CD4-positive, CD25-positive, alpha-beta regulatory T cell (primary cell): ENCODE measurements around the gene KRTAP10-3. TPM values are rescaled to one million over a fixed set of nuclear protein-coding genes. Genes with fewer than 3 reads are reported as not detected.
"Not testable (repeated sequence)": the region's sequence is repeated elsewhere in the genome, so short reads cannot be mapped to it uniquely, and the experiment has no call there.

Source experiments
- ATAC-seq, 2 donors: fragments of 150-1000 bp; cut with Tn5 transposase; one replicate each; pipeline ENCODE4 v1.10.0; 2021; ENCODE audit warnings: low read depth in 2 of 2, moderate number of reproducible peaks in 2 of 2, moderate library complexity in 1 of 2
- DNase-seq, 3 donors: peaks; one replicate each; pipeline versions ENCODE4 v3.0.0 to v3.0.0-alpha.2; 2012 to 2022; ENCODE audit warnings: mixed read lengths in 1 of 3
- H3K27ac ChIP-seq: one replicate; pipeline ENCODE4 v1.7.0; 2013; ENCODE audit warnings: mild to moderate bottlenecking, low read length; ENCODE audit not compliant: insufficient read depth, poor library complexity, severe bottlenecking
- H3K27me3 ChIP-seq: one replicate; pipeline ENCODE4 v1.7.0; 2013; ENCODE audit warnings: low read length; ENCODE audit not compliant: control insufficient read depth, insufficient read depth
- H3K36me3 ChIP-seq: one replicate; pipeline ENCODE4 v1.7.0; 2013; ENCODE audit warnings: mild to moderate bottlenecking, low read length, moderate library complexity; ENCODE audit not compliant: control insufficient read depth, insufficient read depth
- H3K4me1 ChIP-seq: 2 replicates; pipeline ENCODE4 v1.7.0; 2013; ENCODE audit warnings: mild to moderate bottlenecking, low read length; ENCODE audit not compliant: insufficient read depth, control insufficient read depth, poor library complexity, severe bottlenecking
- H3K4me3 ChIP-seq: one replicate; pipeline ENCODE4 v1.7.0; 2013; ENCODE audit warnings: low read depth, mild to moderate bottlenecking, low read length, moderate library complexity
- H3K9me3 ChIP-seq, 2 experiments: 1 replicate in 1 of 2; 2 replicates in 1 of 2; pipeline ENCODE4 v1.7.0; 2013; ENCODE audit warnings: low read length in 2 of 2, mild to moderate bottlenecking in 1 of 2, moderate library complexity in 1 of 2; ENCODE audit not compliant: control insufficient read depth in 2 of 2
- H3K27ac Mint-ChIP-seq, 3 donors: one replicate each; pipeline ENCODE4 v1.8.0; 2020 to 2022; ENCODE audit warnings: mild to moderate bottlenecking in 3 of 3, mixed read lengths in 3 of 3, moderate library complexity in 2 of 3
- H3K27me3 Mint-ChIP-seq: one replicate; pipeline ENCODE4 v1.8.0; 2022; ENCODE audit warnings: mild to moderate bottlenecking, mixed read lengths
- H3K36me3 Mint-ChIP-seq: one replicate; pipeline ENCODE4 v1.8.0; 2020; ENCODE audit warnings: mixed read lengths
- H3K4me1 Mint-ChIP-seq, 4 donors: one replicate each; pipeline ENCODE4 v1.8.0; 2020 to 2022; ENCODE audit warnings: mixed read lengths in 4 of 4, mild to moderate bottlenecking in 1 of 4
- H3K4me3 Mint-ChIP-seq, 4 donors: one replicate each; pipeline ENCODE4 v1.8.0; 2020 to 2022; ENCODE audit warnings: mild to moderate bottlenecking in 4 of 4, mixed read lengths in 4 of 4, moderate library complexity in 3 of 4
- H3K9me3 Mint-ChIP-seq, 7 donors: one replicate each; pipeline ENCODE4 v1.8.0; 2020 to 2022; ENCODE audit warnings: mixed read lengths in 7 of 7, mild to moderate bottlenecking in 3 of 7, moderate library complexity in 2 of 7
- polyA plus RNA-seq, 4 donors: library from polyadenylated mRNA; unstranded; fragments of 300-500 nt; fragmentation: Illumina TruSeq; gene quantifications; one replicate each; pipeline ENCODE4 v1.2.3, GENCODE V29; 2021
- total RNA-seq: library from RNA; stranded (reverse); gene quantifications from one replicate; pipeline ENCODE4 v1.2.3, GENCODE V29; 2022

KRTAP10-3 gene
- total and polyA plus RNA-seq, 5 donors from 2014 or later = not detected

- H3K4me3 ChIP-seq = no peak overlapping the region
- DNase-seq = no peak
- H3K9me3 Mint-ChIP-seq = peaks cover 0 to 22% (median 7%) of the 10 kb centered on the region in 7 donors
- ATAC-seq = no peak
- H3K9me3 ChIP-seq = peaks cover 0 to 3% of the 10 kb centered on the region in 2 experiments
- no peak overlapping the region for H3K27ac Mint-ChIP-seq
- H3K27me3 ChIP-seq = no peaks in the 10 kb centered on the region
- no peak overlapping the region for H3K27ac ChIP-seq
- H3K4me1 Mint-ChIP-seq = no peaks in the 10 kb centered on the region
- no peak overlapping the region for H3K4me3 Mint-ChIP-seq
- no peaks in the 10 kb centered on the region for H3K36me3 ChIP-seq
- peaks cover 6% of the 10 kb centered on the region for H3K36me3 Mint-ChIP-seq
- no peaks in the 10 kb centered on the region for H3K4me1 ChIP-seq
- no peaks in the 10 kb centered on the region for H3K27me3 Mint-ChIP-seq
Observed at GRCh38 chr21:44556879-44557278, 1.7 kb downstream of the KRTAP10-3 start.

- no peaks in the 10 kb centered on the region for H3K27me3 Mint-ChIP-seq
- DNase-seq = no peak
- no peaks in the 10 kb centered on the region for H3K27me3 ChIP-seq
- H3K9me3 ChIP-seq = peaks cover 0 to 3% of the 10 kb centered on the region in 2 experiments
- no peaks in the 10 kb centered on the region for H3K36me3 ChIP-seq
- ATAC-seq = no peak
- no peaks in the 10 kb centered on the region for H3K4me1 ChIP-seq
- no peaks in the 10 kb centered on the region for H3K4me1 Mint-ChIP-seq
- no peak overlapping the region for H3K4me3 ChIP-seq
- H3K36me3 Mint-ChIP-seq = peaks cover 5% of the 10 kb centered on the region
- H3K4me3 Mint-ChIP-seq = no peak overlapping the region
- H3K27ac Mint-ChIP-seq = no peak overlapping the region
- peaks cover 0 to 13% (median 3%) of the 10 kb centered on the region in 7 donors for H3K9me3 Mint-ChIP-seq
- H3K27ac ChIP-seq = no peak overlapping the region
Observed at GRCh38 chr21:44555200-44555875, 3.3 kb downstream of the KRTAP10-3 start.

GRCh38 chr21:44552681-44553080 lies 5.9 kb downstream of the KRTAP10-3 start:
- Histone ChIP-seq H3K27ac (no peak overlapping the region), H3K27me3 (no peaks in the 10 kb centered on the region), H3K4me3 (no peak overlapping the region), H3K4me1 (peaks cover 7% of the 10 kb centered on the region), H3K36me3 (no peaks in the 10 kb centered on the region), H3K9me3 (no peaks in the 10 kb centered on the region)
- Mint-ChIP-seq H3K4me1 (peaks cover 2 to 20% (median 9%) of the 10 kb centered on the region in 4 donors), H3K27ac (no peak overlapping the region), H3K27me3 (peaks cover 2% of the 10 kb centered on the region), H3K4me3 (no peak overlapping the region), H3K9me3 (peaks cover 0 to 13% (median 4%) of the 10 kb centered on the region in 7 donors), H3K36me3 (peaks cover 12% of the 10 kb centered on the region)
- DNase-seq (no peak), ATAC-seq (no peak)

GRCh38 chr21:44552136-44552535 lies 6.5 kb downstream of the KRTAP10-3 start:
- no peak for DNase-seq
- ATAC-seq = no peak
- H3K4me3 Mint-ChIP-seq = no peak overlapping the region
- peaks cover 0 to 19% (median 5%) of the 10 kb centered on the region in 7 donors for H3K9me3 Mint-ChIP-seq
- no peaks in the 10 kb centered on the region for H3K9me3 ChIP-seq
- no peak overlapping the region for H3K27ac Mint-ChIP-seq
- H3K4me1 Mint-ChIP-seq = peaks cover 7 to 26% (median 14%) of the 10 kb centered on the region in 4 donors
- H3K27me3 ChIP-seq = no peaks in the 10 kb centered on the region
- H3K4me3 ChIP-seq = no peak overlapping the region
- peaks cover 7% of the 10 kb centered on the region for H3K27me3 Mint-ChIP-seq
- peaks cover 13% of the 10 kb centered on the region for H3K36me3 Mint-ChIP-seq
- H3K36me3 ChIP-seq = no peaks in the 10 kb centered on the region
- H3K27ac ChIP-seq = no peak overlapping the region
- peaks cover 13% of the 10 kb centered on the region for H3K4me1 ChIP-seq

- Mint-ChIP-seq H3K27ac (peak within 1 kb of the TSS in 2 of 3 donors; percentile 58 to 67), H3K27me3 (peaks cover 7% of the 10 kb centered on the region), H3K4me1 (peaks cover 11 to 33% (median 18%) of the 10 kb centered on the region in 4 donors), H3K9me3 (peaks cover 0 to 25% (median 8%) of the 10 kb centered on the region in 7 donors), H3K36me3 (peaks cover 19% of the 10 kb centered on the region), H3K4me3 (no peak within 1 kb of the TSS)
- no peak within 1 kb of the TSS for H3K27ac ChIP-seq
- peaks cover 15% of the 10 kb centered on the region for H3K4me1 ChIP-seq
- ATAC-seq (no peak), DNase-seq (no peak)
- H3K27me3 ChIP-seq = no peaks in the 10 kb centered on the region
- H3K4me3 ChIP-seq = no peak within 1 kb of the TSS
- no peaks in the 10 kb centered on the region for H3K36me3 ChIP-seq
- H3K9me3 ChIP-seq = peaks cover 2 to 6% of the 10 kb centered on the region in 2 experiments
Observed at GRCh38 chr21:44551340-44551961, 7.1 kb downstream of the KRTAP10-3 start, which contains the start of gene KRTAP10-2. Gene KRTAP10-2, minus strand, starts transcription at chr21:44551505. Its CDS starts 47 bp downstream, at chr21:44551458.

- Mint-ChIP-seq H3K27ac (peak overlapping the region in 2 of 3 donors; percentile 58 to 67), H3K9me3 (peaks cover 0 to 25% (median 12%) of the 10 kb centered on the region in 7 donors), H3K4me3 (no peak overlapping the region), H3K36me3 (peaks cover 19% of the 10 kb centered on the region), H3K4me1 (peaks cover 11 to 33% (median 18%) of the 10 kb centered on the region in 4 donors), H3K27me3 (peaks cover 7% of the 10 kb centered on the region)
- no peak for ATAC-seq
- Histone ChIP-seq H3K9me3 (peaks cover 4 to 6% of the 10 kb centered on the region in 2 experiments), H3K4me3 (no peak overlapping the region), H3K36me3 (no peaks in the 10 kb centered on the region), H3K27ac (no peak overlapping the region), H3K4me1 (peaks cover 15% of the 10 kb centered on the region), H3K27me3 (no peaks in the 10 kb centered on the region)
- no peak for DNase-seq
Observed at GRCh38 chr21:44550807-44551206, 7.8 kb downstream of the KRTAP10-3 start.

- Mint-ChIP-seq H3K36me3 (peaks cover 22% of the 10 kb centered on the region), H3K4me1 (peaks cover 11 to 33% (median 18%) of the 10 kb centered on the region in 4 donors), H3K9me3 (peaks cover 0 to 30% (median 13%) of the 10 kb centered on the region in 7 donors)
- not testable (repeated sequence) for ATAC-seq, H3K27me3 ChIP-seq, DNase-seq, H3K27me3 Mint-ChIP-seq, H3K27ac ChIP-seq, H3K4me3 ChIP-seq, H3K9me3 ChIP-seq, H3K27ac Mint-ChIP-seq, H3K36me3 ChIP-seq, H3K4me3 Mint-ChIP-seq
- H3K4me1 ChIP-seq = peaks cover 15% of the 10 kb centered on the region
Observed at GRCh38 chr21:44550285-44550684, 8.3 kb downstream of the KRTAP10-3 start.
